Mucosa of descending colon (tissue), 3 donors: Measurements from ENCODE around the gene DHRS12. TPM values are rescaled to one million over a fixed set of nuclear protein-coding genes. Genes with fewer than 3 reads are reported as not detected.

Experiments
- ATAC-seq: fragments of 200-7000 bp; cut with Tn5 transposase; one replicate; pipeline ENCODE4 v1.9.1; 2020; ENCODE audit warnings: mild to moderate bottlenecking, moderate library complexity
- DNase-seq, 3 donors: peaks; one replicate each; pipeline ENCODE4 v3.0.0-alpha.2; 2020
- H3K36me3 ChIP-seq: fragments of 200-600 bp; one replicate; pipeline ENCODE4 v1.8.0; 2021; ENCODE audit warnings: low read depth, mild to moderate bottlenecking
- H3K4me1 ChIP-seq: fragments of 200-600 bp; one replicate; pipeline ENCODE4 v1.8.0; 2021; ENCODE audit warnings: low read depth, mild to moderate bottlenecking
- H3K4me3 ChIP-seq: fragments of 200-600 bp; one replicate; pipeline ENCODE4 v1.8.0; 2021; ENCODE audit warnings: mild to moderate bottlenecking
- H3K9me3 ChIP-seq: fragments of 200-600 bp; one replicate; pipeline ENCODE4 v1.8.0; 2021; ENCODE audit warnings: mild to moderate bottlenecking
- CTCF ChIP-seq: fragments of 200-600 bp; IDR thresholded peaks from one replicate; pipeline ENCODE4 v1.8.0; 2022; ENCODE audit warnings: antibody characterized with exemption, mild to moderate bottlenecking
- intact Hi-C, 2 donors: fragments of 100-400 bp; cut with DNase I in 1 of 2; cut with micrococcal nuclease in 1 of 2; formaldehyde crosslinking; loops; one replicate each; pipeline versions ENCODE4 v1.11.0 to v1.11.1; 2022; cut with DNase I, micrococcal nuclease
- total RNA-seq, 3 donors: library from RNA; stranded (reverse); fragmentation: NEBNext Ultra II Directional in 2 of 3; extraction: Animal tissue kit (Norgen Biotek cat#: 25700) in 2 of 3; gene quantifications; one replicate each; pipeline versions ENCODE4 v1.2.1 to v1.2.4, GENCODE V29; 2021 to 2023
- donor health status: DM: no; HTN: no; CAD: no; lungs with moderate emphysema.
- donor health status: DM: no; HTN: no; CAD: no.
- donor health status: DM: no; HTN: yes; CAD: no.

Gene DHRS12
- total RNA-seq, 3 donors from 2014 or later: 11.8 to 15.1 (median 14.1) TPM

GRCh38 chr13:51740698-51741097 lies 63.3 kb downstream of the DHRS12 start:
- ATAC-seq (no peak), DNase-seq (no peak)
- intact Hi-C loops: no loop called here
- Histone ChIP-seq H3K36me3 (no peaks in the 10 kb centered on the region), H3K4me1 (no peaks in the 10 kb centered on the region), H3K9me3 (no peaks in the 10 kb centered on the region), H3K4me3 (no peak overlapping the region)
- TF ChIP-seq CTCF: no peak

DNA sequence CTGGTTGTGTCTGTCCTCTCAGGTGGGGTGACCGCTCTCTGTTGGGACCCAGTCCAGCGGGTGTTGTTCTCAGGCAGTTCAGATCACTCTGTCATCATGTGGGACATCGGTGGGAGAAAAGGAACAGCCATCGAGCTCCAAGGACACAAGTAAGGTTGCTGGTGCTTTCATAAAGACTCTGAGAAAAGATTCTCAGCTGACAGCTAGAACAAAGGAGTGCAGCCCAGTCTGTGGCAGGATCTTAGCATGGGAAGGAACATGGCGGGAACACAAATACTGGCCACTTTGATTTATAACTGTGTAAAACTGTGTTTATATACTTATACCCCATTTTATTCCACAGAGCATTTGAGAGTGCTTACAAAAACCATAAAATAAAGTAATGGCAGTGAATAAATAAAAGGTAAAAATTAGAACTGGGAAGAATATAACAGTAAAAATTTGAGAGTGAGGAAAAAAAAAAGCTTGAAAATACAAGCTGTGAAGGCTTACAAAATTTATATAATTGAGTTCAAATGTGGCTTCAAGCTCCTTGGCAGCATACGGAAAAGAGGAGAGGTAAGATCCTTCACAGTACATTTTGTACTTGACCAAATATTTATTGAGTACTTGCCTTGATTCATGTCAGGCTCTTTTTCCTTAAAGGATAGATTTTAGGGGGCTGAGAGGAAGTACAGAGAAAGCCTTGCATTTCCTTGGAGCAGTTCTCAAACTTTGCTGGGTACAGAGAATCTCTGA lies 64.8 kb downstream of the DHRS12 start:
- DNase-seq (no peak), ATAC-seq (no peak)
- intact Hi-C loops: no loop called here
- TF ChIP-seq CTCF: no peak
- Histone ChIP-seq H3K36me3 (no peaks in the 10 kb centered on the region), H3K4me3 (no peak overlapping the region), H3K4me1 (no peaks in the 10 kb centered on the region), H3K9me3 (no peaks in the 10 kb centered on the region)

DNA sequence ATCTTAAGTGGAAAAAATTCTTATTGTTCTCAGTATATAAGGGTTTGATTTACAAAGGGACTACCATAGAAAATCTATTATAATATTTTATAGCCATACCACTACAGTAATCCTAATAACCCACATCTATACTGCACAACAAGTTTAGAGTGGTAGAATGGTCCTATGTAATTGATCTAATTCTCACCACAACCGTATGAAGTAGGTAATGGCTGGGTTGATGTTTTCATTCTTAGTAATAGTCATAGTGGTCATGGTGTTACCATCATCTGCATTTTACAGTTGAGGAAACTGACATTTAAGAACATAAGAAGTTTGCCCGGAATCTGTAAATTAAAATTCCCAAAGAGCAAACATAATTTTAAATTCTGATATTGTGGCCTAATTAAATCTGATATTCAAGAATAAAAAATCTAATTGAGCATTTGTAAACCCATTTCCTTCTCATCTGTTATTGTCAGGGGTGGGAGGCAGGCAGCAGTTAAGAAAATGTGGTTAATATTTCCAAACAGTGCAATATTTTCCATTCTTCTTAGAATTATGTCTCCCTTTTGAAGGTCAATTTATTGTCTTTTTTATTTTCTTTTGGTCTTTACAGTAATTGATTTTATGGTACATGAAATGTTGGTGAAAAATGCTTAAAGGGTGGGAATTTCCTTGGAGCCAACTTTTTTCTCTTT lies 65.6 kb downstream of the DHRS12 start:
- no peak for TF ChIP-seq CTCF
- Histone ChIP-seq H3K4me3 (no peak overlapping the region), H3K36me3 (no peaks in the 10 kb centered on the region), H3K9me3 (no peaks in the 10 kb centered on the region), H3K4me1 (no peaks in the 10 kb centered on the region)
- intact Hi-C loops: no loop called here
- no peak for DNase-seq
- ATAC-seq: no peak

GRCh38 chr13:51737609-51738008 lies 66.4 kb downstream of the DHRS12 start:
- intact Hi-C loops: no loop called here
- Histone ChIP-seq H3K4me3 (no peak overlapping the region), H3K36me3 (no peaks in the 10 kb centered on the region), H3K9me3 (no peaks in the 10 kb centered on the region), H3K4me1 (no peaks in the 10 kb centered on the region)
- ATAC-seq: no peak
- no peak for TF ChIP-seq CTCF
- DNase-seq: no peak

DNA sequence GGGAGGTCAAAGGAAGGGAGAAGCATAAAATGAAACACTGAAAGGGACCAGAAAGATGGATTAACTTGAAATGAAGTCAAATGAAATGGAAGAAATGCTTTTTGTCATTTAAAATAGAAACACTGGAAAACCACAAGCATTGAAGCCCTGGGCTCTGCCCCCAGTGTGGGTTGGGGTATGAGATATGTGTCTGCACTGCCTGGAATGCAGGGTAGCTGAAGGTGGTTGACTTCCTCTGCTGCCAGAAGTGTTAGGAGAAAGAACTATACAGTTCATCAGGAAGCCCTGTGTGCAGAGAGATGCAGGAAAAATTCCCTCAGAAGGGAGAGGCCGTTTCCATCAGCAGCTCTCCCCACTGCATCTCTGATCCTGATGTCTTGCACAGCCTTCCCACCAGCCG lies 69.2 kb downstream of the DHRS12 start:
- Histone ChIP-seq H3K4me1 (no peaks in the 10 kb centered on the region), H3K4me3 (no peak overlapping the region), H3K9me3 (no peaks in the 10 kb centered on the region), H3K36me3 (no peaks in the 10 kb centered on the region)
- ATAC-seq (no peak), DNase-seq (no peak)
- no peak for TF ChIP-seq CTCF
- intact Hi-C loops: no loop called here
